Endometrium (tissue), 2 donors: Measurements from ENCODE around the gene RPS19BP1.
"Not testable (repeated sequence)": the region's sequence is repeated elsewhere in the genome, so short reads cannot be mapped to it uniquely, and the experiment has no call there.

Experiments
- FAIRE-seq: peaks from 2 replicates; lab custom pipeline; 2012; peaks lifted over from hg19 to GRCh38; lab: Jason Lieb, UNC
- donor health status: control.
- donor health status: control.

The RPS19BP1 gene

DNA sequence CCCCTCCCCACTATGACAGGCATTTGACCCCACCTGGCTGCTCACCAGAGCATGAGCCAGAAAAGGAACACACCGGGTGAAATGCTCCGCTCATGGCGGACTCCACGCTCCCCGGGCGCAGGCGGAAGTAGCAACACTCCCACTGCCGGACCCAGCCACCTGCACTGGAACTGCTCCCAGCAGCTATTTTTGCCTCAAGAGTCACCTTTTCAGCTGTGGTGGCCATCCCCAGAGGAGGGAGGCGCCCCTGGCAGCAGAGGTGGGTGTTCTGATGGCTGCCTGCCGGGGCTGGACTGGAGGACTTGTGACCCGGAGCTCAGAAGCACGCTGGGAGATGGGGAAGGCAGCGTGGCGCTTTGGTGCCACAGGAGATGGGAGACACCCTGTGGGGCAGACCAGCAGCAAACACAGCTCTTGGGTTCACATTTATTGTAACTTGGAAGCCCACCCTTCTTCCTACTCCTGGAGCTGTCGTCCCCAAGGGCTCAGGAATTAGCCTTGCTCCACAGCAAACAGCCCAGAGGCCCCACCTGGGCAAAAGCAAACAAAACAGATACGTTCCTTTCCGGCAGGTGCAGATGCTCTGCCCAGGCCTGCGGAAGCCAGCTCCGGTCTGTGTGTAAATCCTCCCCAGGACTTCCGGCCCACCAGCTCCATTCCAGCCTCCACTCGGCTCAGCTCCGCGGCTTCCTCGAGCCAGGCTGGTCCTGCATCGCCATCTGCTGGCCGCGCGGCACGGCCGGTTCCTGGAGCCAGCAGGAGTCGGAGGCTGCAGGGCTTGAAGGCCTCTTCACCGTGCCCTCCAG is 3.7 kb downstream of the RPS19BP1 start:
- peak; percentile 8 for FAIRE-seq

DNA sequence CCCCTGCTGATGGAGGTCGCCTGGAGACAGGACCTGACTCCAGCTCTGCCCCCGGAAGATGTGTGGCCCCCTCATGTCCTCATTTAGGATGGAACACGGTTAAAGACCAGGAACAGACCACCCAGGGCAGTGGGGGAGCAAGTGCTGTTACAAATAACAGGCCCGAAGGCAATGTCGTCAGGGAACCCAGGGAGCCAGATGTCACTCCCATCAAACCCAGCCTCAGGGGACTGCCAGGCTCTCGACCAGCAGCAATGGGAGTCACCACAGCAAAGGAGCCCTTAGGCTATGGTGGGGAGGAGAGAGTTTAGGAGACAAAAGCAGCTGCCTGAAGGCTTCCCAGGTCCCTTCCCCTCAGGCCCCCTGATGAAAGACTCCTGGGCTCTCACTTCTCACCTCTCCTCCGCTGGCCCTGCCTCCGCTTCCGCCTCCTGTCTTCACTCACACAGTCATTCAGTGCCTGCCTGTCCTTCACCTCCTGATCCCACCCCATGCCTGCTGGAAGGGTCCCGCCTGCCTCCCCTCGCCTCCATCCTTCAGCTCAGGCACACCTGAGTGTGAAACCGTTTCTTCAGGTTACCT is 4.4 kb downstream of the RPS19BP1 start:
- FAIRE-seq = no peak

DNA sequence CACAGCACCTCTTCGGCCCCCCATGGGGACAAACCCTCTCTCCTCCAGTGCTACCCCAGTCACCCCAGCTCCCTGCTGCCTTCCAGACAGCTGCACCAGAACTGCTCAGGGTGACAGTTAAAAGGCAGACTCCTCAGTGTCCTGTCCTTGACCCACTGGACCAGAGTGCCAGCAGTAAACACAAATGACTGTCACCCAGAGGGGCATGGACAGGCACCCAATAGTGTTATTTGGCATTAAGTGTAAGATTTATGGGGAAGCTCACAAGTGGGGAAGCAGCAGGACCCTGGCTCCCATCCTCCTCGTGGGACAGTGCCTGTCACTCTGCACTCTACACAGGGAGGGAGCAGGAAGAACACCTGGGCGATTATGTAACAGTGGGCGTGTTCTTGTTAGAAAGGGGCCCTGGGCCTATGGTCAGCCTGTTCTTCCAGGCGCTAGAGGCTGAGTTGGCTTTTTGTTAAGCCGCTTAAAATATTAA is 5.0 kb downstream of the RPS19BP1 start:
- no peak for FAIRE-seq

DNA sequence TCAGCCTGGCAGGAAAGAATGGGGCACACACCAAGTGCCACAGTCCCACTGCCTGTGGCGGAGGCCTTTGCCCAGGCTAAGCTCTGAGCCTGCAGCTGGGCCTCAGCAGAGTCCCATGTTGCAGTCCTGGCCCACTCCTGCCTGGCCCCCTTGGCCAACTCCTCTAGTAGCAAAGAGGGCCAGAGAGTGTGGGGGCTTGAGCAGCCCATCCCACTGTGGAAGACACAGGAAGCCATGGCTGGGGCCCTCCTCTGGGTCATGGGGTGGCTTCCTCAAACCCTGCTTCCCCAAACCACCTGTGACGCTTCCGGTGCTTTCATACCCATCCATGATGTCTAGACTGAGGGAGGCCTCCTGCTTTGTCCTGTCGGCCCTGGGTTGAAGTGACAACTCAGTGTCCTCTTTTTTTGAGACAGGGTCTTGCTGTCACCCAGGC is 5.8 kb downstream of the RPS19BP1 start:
- no peak for FAIRE-seq

DNA sequence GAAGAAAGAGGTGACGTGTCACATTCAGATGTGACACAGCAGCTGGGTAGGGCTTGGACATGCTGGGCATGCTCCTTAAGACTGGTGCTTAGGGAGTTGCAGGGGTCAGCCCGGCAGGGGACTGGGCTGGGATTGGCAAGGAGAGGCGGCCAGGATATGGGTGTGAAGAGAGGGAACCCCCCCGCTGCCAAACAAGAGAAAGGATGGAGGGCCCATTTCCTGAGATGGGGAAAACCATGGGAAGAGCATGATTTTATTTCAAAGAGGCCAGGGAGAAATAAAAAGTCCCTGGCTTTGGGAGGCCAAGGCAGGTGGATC is 6.9 kb downstream of the RPS19BP1 start:
- no peak for FAIRE-seq

DNA sequence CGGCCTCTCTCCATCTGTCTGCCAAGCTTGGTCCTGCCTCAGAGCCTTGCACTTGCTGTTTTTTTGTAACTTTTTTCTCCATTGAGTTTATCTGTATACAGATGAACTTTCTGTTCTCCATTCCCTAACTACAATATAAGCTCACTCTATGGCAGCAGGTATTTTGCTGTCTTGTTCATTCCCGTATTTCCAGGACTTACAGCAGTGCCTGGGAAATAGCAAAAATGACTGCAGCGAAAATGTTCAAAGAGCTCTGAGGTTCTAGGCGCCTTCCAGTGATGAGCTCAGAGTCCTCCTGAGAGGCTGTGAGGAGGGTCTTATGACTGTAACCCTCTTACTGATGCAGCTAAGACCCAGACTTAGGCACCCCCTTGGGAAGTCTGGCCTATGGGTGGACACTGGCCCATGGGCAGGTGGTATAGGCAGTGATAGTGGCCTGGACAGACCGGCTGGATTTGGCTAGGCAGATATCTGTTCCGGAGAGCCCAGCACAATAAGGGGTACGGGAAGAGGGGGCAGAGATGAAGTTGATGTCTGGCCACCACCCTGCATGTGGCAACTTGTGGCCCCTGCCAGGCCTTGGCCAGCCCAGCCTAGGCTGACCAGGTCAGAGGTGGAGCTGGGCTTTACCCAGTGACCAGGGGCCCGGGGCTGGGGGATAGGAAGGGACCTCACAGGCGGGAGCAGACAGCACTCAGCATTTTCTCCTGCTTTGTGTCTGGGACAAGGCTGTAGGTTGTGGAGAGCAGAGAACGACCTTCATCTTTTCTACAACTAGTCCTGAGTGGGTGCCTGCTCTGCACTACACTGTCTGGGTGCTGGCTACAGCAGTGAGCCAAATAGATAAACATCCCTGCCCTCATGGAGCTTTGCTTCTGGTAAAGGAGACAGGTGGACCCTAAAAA is 7.5 kb downstream of the RPS19BP1 start:
- no peak for FAIRE-seq

DNA sequence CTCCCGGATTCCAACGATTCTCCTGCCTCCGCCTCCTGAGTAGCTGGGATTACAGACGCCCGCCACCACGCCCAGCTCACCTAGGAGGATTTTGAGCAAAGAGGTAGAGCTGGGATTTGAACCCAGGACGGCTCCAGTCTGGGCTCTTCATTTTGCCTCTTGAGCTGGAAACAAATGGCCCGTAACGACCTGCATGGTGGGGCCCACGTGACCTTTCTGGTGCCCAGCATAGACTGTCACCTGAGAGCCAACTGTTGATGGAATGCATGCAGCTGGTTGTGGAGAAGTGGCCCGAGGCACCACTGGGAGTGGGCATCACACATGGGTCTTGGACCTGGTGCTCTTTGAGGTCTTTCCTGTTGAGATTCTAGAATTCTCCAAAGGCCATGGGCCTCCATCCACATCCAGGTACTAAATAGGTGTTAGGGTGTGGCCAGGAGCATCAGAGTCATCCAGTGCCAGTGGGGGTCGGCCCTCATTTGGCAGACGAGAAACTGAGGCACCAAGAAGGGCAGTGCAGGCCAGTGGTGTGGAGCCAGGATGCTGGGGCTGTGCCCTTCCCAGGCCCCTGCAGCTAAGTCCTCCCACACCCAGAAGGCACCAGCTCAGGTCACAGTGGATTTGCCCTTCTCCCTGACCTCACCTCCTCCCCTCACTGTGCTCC is 8.3 kb downstream of the RPS19BP1 start:
- no peak for FAIRE-seq

DNA sequence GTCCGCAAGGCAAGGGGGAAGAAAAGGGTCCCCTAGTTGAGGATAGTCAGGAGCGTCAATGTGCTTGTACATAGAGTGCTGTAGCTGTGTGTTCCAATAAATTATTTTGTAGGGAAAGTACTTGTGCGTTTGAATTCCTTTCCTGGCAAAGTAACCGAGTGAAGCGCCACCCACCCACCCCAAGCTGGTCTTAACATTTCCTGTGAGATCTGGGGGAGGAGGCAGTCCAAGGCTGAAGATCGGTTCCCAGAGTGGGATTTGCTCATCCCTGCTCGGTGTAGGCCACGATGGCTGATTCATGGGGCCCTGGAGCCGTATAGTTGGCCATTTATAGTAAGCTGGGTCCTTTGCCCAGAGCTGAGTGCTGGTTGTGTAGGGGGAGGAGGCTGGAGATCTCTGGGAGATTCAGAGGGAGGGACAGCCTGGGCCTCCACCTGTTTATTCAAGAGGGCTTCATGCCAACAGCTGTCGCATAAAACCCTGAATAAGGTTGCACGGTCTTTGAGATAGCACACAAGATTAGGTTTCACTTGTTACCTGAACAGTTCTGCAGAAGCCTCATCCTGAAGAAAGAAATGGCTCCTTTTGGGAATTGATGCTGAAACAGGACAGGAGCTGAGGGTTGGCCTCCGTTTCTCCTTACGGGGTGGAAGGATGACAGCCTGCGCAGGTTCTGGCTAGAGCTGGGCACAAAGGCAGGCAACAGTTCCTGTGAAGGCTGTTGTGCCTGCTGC is 9.8 kb downstream of the RPS19BP1 start:
- no peak for FAIRE-seq

DNA sequence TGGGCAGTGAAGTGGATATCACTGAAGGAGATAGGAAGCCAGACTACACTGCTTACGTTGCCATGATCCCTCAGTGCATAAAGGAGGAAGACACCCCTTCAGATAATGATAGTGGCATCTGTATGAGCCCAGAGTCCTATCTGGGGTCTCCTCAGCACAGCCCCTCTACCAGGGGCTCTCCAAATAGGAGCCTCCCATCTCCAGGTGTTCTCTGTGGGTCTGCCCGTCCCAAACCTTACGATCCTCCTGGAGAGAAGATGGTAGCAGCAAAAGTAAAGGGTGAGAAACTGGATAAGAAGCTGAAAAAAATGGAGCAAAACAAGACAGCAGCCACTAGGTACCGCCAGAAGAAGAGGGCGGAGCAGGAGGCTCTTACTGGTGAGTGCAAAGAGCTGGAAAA is 10.5 kb downstream of the RPS19BP1 start:
- FAIRE-seq = peak; percentile 21

DNA sequence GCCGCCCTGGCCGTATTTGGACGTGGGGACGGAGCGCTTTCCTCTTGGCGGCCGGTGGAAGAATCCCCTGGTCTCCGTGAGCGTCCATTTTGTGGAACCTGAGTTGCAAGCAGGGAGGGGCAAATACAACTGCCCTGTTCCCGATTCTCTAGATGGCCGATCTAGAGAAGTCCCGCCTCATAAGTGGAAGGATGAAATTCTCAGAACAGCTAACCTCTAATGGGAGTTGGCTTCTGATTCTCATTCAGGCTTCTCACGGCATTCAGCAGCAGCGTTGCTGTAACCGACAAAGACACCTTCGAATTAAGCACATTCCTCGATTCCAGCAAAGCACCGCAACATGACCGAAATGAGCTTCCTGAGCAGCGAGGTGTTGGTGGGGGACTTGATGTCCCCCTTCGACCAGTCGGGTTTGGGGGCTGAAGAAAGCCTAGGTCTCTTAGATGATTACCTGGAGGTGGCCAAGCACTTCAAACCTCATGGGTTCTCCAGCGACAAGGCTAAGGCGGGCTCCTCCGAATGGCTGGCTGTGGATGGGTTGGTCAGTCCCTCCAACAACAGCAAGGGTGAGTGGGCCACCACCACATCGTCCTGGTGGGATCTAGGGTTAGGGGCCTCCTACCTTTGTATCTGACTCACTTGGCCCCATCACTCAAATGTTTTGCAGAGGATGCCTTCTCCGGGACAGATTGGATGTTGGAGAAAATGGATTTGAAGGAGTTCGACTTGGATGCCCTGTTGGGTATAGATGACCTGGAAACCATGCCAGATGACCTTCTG is 11.3 kb downstream of the RPS19BP1 start:
- not testable (repeated sequence) for FAIRE-seq

DNA sequence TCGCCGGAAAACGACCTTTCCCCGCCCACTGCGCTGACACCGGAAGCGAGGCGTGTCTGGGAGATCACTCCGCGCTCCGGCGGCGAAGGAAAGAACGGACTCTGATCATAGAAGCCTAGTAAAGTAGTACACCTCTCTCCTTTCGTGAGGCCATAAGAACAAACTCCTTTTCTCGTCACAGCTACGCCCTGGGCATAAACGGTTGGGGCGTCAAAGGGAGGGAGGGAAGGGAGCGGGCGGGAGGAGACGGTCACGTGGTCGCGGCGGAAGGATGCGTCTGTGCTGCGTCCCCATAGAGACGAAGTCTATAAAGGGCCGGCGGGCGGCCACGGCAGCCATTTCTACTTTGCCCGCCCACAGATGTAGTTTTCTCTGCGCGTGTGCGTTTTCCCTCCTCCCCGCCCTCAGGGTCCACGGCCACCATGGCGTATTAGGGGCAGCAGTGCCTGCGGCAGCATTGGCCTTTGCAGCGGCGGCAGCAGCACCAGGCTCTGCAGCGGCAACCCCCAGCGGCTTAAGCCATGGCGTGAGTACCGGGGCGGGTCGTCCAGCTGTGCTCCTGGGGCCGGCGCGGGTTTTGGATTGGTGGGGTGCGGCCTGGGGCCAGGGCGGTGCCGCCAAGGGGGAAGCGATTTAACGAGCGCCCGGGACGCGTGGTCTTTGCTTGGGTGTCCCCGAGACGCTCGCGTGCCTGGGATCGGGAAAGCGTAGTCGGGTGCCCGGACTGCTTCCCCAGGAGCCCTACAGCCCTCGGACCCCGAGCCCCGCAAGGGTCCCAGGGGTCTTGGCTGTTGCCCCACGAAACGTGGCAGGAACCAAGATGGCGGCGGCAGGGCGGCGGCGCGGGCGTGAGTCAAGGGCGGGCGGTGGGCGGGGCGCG is 12.1 kb downstream of the RPS19BP1 start, which contains the start of gene ATF4:
Gene ATF4, plus strand, starts transcription at position 337 of the 880 bp plus-strand sequence. CDS start 884 bp downstream, outside the sequence.
- no peak for FAIRE-seq

DNA sequence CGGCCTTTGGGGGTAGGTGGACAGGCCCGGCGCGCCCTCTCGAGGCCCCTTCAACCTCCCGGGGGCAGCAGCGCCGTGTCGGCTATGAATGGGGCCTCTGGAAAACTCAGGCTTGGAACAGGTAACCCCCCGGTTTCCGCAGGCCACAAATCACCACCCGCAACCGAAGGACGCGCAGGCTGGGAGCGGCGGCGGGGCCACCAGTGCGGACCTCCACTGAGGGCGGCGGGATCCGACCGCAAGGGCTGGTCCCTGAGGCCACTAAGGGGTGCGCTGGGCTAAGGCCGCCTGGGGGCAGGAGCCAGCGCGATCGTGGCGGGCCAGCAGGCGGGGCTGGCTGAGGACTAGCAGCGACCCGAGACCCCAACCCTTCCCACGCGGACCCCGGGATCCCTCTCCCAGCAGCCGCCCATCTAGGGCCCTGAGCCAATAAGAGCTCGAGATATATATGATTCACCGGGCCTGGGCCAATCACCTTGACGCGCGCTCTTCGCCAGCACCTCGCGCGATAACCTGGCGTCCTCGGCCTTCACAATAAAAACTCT is 12.8 kb downstream of the RPS19BP1 start:
- FAIRE-seq = peak; percentile 96

DNA sequence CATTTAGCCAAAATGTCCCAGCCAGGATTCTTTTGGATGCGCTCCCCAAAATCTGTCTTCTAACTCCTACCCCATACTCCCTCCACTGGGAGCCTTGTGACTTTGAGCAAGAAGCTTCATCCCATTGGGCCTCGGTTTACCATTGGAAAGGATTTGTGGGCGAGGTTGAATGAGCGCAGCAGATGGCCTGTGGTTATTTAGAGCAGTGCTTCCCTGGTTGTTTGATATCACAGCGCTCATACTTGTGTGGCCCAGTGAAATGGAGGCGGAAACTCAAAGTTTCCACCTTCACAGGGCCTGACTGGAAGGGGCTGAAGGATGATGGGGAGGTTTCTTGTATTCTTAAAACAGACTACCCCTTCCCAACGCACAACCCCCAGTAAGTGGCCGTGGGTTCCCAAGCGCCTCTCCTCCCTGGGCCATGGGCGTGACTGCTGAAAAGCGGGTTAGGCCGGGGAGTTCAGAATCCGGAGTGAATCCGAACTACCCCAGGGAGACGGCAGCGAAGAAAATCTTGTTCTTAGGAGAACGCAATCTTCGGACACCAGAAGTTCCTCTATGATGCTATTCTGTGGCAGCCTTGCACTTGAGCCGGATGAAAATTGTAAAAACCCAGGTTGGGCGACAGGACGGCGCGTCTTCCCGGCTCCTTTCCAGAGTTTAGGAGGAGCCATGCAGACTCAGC is 13.4 kb downstream of the RPS19BP1 start:
- FAIRE-seq = no peak

DNA sequence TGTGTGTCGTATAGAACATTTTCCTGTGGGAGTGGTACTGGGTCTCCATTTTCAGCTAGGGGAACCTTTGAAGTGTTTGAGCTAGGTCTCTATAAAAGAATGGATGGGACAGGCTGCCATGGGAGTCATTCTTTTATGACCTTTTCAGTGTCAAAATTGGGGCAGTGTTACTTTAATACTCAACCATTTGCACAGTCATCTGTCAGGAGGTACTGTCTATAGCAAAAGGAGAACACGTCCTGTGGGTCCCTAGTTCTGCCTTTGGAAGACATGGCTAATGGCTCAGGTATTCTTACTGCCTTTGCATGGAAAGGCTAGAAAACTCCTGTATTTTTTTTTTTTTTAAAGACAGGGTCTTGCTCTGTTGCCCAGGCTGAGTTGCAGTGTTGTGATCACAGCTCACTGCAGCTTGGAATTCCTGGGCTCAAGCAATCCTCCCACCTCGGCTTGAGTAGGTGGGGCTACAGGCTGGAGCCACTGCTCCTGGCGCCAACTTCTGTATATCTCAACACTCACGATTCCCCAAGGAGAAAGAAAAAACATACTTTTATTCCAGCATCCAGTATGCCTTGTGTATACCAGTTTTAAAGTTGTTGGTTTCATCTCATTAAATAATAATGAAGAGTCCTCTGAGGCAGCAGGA is 14.3 kb downstream of the RPS19BP1 start:
- FAIRE-seq = no peak

DNA sequence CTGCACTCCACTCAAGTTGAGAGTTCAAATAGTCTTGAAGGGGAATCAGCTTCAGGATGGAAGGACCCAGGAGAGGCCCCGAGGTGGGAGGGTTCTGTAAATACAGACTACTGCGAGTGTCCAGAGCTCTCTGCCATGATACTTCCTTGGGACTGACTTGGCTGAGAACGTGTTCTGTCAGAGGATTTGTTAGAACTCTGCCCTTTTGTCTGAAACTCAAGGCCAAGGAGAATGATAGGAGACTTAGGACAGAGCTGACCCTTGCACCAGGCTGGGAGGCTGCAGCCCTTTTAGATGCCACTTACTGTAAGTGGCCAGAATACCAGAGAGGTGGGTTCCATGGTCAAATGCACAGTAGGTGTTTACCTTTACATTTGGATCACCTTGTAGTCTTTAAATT is 15.1 kb downstream of the RPS19BP1 start:
- FAIRE-seq = no peak

DNA sequence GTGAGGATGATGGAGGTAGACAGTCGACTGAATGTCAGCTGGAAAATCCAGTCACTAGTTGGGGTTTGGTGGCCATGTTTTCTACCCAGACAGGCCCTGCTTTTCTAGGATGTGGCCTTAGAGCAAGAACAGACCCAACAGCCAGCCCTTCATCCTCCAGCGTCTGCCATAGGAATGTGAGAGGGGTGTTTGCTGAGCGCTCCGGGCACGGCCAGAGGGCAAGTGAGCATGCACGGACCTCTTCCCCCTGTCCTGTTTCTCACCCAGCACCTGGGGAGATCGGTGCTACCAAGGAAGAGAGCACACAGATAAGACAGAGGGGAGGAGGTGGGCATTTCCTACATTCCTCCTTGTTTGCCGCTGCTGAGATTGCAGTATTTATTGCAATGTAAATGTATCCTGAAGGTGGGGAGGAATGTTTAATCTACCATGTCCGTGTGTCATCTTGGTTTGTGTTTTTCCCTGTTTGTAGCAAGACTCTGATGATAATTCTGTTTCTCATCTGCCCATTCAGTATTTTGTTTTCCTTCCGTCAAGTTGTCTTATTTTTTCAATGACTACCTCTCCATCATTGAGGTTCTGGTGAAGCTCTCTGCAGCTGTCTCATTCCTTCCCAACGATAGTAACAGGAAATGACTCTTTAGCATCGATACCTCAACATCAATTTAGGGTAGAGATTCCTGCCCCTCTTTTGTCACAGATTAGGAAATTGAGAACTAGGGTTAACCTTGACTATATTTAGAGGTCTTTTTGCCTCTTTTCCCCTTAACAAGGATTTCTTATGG is 17.1 kb downstream of the RPS19BP1 start:
- FAIRE-seq = no peak

DNA sequence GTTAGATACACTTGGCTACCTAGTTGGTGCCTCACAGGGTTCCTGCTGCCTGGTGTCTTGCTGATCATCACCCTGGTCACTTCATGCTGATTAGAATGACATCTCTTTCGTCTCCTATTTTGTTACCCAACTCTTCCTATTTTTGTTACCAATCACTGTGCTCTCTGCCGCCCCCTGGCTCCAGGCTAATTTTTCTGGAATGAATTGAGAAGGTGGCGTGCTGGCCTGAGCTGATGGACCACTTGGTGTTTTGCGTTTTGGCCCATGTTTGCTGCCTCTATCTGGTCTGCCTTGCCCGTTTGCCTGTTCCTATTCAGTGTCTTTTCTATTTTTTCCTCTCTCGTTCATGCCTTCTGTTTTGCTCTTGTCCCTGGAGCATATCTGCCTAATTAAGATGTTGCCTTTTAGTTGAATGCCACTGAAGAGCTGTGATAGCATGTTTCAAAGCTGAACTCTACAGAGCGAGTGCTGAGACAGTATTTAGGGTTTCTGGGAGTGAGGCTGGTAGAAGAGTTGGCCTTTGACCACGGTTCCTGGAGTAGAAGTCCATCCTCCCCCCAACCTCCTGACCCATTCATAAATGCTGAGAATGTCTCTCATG is 18.1 kb downstream of the RPS19BP1 start:
- FAIRE-seq = no peak
